Measurements from ENCODE around the gene SLC7A8.

DNA sequence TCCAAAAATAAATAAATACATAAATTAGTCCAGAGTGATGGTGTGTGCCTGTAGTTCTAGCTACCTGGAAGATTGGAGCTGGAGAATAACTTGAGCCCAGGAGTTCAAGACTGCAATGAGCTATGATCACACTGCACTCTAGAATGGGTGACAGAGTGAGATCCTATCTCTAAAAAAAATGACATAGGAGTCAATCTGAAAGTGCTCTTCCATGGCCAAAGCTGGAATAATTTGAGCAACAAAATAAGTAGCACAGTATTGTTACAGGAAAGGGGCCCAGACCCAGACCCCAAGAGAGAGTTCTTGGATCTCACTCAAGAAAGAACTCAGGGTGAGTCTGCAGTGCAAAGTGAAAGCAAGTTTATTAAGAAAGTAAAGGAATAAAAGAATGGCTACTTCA lies 24.9 kb upstream of the SLC7A8 start:
- TF ChIP-seq IKZF1 (conservative IDR thresholded peaks at IDR 0.05) (no peak), ZBED1 (IDR thresholded peaks at IDR 0.05; ENCODE audit: borderline replicate concordance) (no peak), POLR2A (IDR thresholded peaks at IDR 0.05; ENCODE audit: low read depth, low read length) (no peak), EZH2 (IDR thresholded peaks at IDR 0.05; ENCODE audit: borderline replicate concordance, control insufficient read depth, low read depth, low read length) (no peak), RAD51 (IDR thresholded peaks at IDR 0.05) (no peak), YY1 (IDR thresholded peaks at IDR 0.05; ENCODE audit: low read depth, low read length) (no peak), ASH2L (IDR thresholded peaks at IDR 0.05; ENCODE audit: borderline replicate concordance, low read depth) (no peak), BHLHE40 (IDR thresholded peaks at IDR 0.05; ENCODE audit: borderline replicate concordance in 1 of 2, low read depth in 2 of 2, low read length in 1 of 2) (no peak), SP1 (IDR thresholded peaks at IDR 0.05; ENCODE audit: low read depth, low read length) (no peak), EP300 (IDR thresholded peaks at IDR 0.05; ENCODE audit: borderline replicate concordance in 1 of 2, control insufficient read depth in 1 of 2, low read depth in 2 of 2, low read length in 2 of 2) (no peak), RAD21 (IDR thresholded peaks at IDR 0.05; ENCODE audit: insufficient read depth, low read depth, low read length) (no peak)
- TF ChIP-seq, protein P1, sequence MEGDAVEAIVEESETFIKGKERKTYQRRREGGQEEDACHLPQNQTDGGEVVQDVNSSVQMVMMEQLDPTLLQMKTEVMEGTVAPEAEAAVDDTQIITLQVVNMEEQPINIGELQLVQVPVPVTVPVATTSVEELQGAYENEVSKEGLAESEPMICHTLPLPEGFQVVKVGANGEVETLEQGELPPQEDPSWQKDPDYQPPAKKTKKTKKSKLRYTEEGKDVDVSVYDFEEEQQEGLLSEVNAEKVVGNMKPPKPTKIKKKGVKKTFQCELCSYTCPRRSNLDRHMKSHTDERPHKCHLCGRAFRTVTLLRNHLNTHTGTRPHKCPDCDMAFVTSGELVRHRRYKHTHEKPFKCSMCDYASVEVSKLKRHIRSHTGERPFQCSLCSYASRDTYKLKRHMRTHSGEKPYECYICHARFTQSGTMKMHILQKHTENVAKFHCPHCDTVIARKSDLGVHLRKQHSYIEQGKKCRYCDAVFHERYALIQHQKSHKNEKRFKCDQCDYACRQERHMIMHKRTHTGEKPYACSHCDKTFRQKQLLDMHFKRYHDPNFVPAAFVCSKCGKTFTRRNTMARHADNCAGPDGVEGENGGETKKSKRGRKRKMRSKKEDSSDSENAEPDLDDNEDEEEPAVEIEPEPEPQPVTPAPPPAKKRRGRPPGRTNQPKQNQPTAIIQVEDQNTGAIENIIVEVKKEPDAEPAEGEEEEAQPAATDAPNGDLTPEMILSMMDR (IDR thresholded peaks at IDR 0.05 in 2 of 3, conservative IDR thresholded peaks at IDR 0.05 in 1 of 3; ENCODE audit: control insufficient read depth in 2 of 3, extremely low read depth in 1 of 3, insufficient read depth in 1 of 3, low read depth in 3 of 3, low read length in 3 of 3): no peak

Measured in GM12878 (cell line).